HCT116 (cell line): ENCODE measurements around the gene SPRED2.

ENCODE experiments used
- CBX3 ChIP-seq: IDR thresholded peaks from 2 replicates; pipeline ENCODE4 v1.6.1; 2012; ENCODE audit warnings: low read depth
- CEBPB ChIP-seq: IDR thresholded peaks from 2 replicates; pipeline ENCODE4 v1.6.1; 2012; ENCODE audit warnings: low read depth
- EGR1 ChIP-seq: IDR thresholded peaks from 2 replicates; pipeline ENCODE4 v1.6.1; 2012; ENCODE audit warnings: low read depth
- EZH2 ChIP-seq: fragments of 200-600 bp; sonication (generic); IDR thresholded peaks from 2 replicates; pipeline ENCODE4 v1.6.1; 2017; ENCODE audit warnings: antibody characterized with exemption, mixed run types
- EZH2phosphoT487 ChIP-seq: fragments of 200-600 bp; IDR thresholded peaks from 2 replicates; pipeline ENCODE4 v1.6.1; 2018; ENCODE audit warnings: antibody characterized with exemption, borderline replicate concordance
- JUND ChIP-seq: IDR thresholded peaks from 2 replicates; pipeline ENCODE4 v1.6.1; 2012
- MAX ChIP-seq: IDR thresholded peaks from 2 replicates; pipeline ENCODE4 v1.6.1; 2012
- POLR2A ChIP-seq: IDR thresholded peaks from 2 replicates; pipeline ENCODE4 v1.7.0; 2011; ENCODE audit warnings: borderline replicate concordance; ENCODE audit not compliant: insufficient read depth, insufficient read length; ENCODE audit errors: extremely low read depth
- POLR2AphosphoS5 ChIP-seq: IDR thresholded peaks from 2 replicates; pipeline ENCODE4 v1.6.1; 2011; ENCODE audit warnings: mild to moderate bottlenecking, low read depth, low read length, moderate library complexity
- REST ChIP-seq: IDR thresholded peaks from 2 replicates; pipeline ENCODE4 v1.6.1; 2012; ENCODE audit warnings: low read depth
- ZBTB33 ChIP-seq: IDR thresholded peaks from 2 replicates; pipeline ENCODE4 v1.6.1; 2011; ENCODE audit warnings: mild to moderate bottlenecking, low read length, moderate library complexity; ENCODE audit not compliant: insufficient replicate concordance; ENCODE audit errors: extremely low read depth
- ZNF274 ChIP-seq: fragments of 200-500 bp; sonication (Bioruptor generic); IDR thresholded peaks from 2 replicates; pipeline ENCODE4 v1.6.1; 2014; ENCODE audit warnings: mild to moderate bottlenecking, low read depth, low read length, inconsistent platforms
- TF ChIP-seq, protein P1 (sequence below), 3 experiments: fragments of 200-600 bp in 1 of 3; sonication (generic) in 1 of 3; IDR thresholded peaks in 2 of 3; conservative IDR thresholded peaks in 1 of 3; 2 replicates each; pipeline ENCODE4 v1.5.1; 2012 to 2017; ENCODE audit warnings: low read depth in 2 of 3, low read length in 2 of 3, antibody characterized with exemption in 1 of 3, borderline replicate concordance in 1 of 3, control low read depth in 1 of 3, mild to moderate bottlenecking in 1 of 3, mixed read lengths in 1 of 3, mixed run types in 1 of 3, moderate library complexity in 1 of 3; ENCODE audit not compliant: insufficient read depth in 1 of 3

GRCh38 chr2:65371074-65371434 lies 61.3 kb downstream of the SPRED2 start:
- TF ChIP-seq, protein P1, sequence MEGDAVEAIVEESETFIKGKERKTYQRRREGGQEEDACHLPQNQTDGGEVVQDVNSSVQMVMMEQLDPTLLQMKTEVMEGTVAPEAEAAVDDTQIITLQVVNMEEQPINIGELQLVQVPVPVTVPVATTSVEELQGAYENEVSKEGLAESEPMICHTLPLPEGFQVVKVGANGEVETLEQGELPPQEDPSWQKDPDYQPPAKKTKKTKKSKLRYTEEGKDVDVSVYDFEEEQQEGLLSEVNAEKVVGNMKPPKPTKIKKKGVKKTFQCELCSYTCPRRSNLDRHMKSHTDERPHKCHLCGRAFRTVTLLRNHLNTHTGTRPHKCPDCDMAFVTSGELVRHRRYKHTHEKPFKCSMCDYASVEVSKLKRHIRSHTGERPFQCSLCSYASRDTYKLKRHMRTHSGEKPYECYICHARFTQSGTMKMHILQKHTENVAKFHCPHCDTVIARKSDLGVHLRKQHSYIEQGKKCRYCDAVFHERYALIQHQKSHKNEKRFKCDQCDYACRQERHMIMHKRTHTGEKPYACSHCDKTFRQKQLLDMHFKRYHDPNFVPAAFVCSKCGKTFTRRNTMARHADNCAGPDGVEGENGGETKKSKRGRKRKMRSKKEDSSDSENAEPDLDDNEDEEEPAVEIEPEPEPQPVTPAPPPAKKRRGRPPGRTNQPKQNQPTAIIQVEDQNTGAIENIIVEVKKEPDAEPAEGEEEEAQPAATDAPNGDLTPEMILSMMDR (IDR thresholded peaks at IDR 0.05 in 2 of 3, conservative IDR thresholded peaks at IDR 0.05 in 1 of 3; ENCODE audit: borderline replicate concordance in 1 of 3, insufficient read depth in 1 of 3, low read depth in 2 of 3, low read length in 2 of 3): no peak
- TF ChIP-seq REST (no peak), CEBPB (no peak), POLR2A (no peak), ZBTB33 (no peak), EZH2phosphoT487 (no peak), ZNF274 (no peak), POLR2AphosphoS5 (no peak), JUND (no peak), EGR1 (no peak), MAX (no peak), EZH2 (no peak), CBX3 (no peak)
